HepG2 (cell line): Measurements from ENCODE around the gene HELZ2. TPM values are rescaled to one million over a fixed set of nuclear protein-coding genes. Genes with fewer than 3 reads are reported as not detected.
A peak's percentile ranks its signal among the peaks of the same experiment; 100 is the strongest.

ENCODE experiments used
- ATAC-seq: fragments of 200-7000 bp; cut with Tn5 transposase; 3 replicates; pipeline ENCODE4 v1.9.1; 2020; ENCODE audit warnings: mild to moderate bottlenecking, moderate library complexity
- BruUV-seq: library from RNA; stranded (reverse); fragments of 400-500 nt; replicated peaks from 2 replicates; lab custom pipeline; 2021; lab: Mats Ljungman, UMichigan
- CTCF ChIA-PET: fragments of 300-600 bp; formaldehyde crosslinking; extraction: SDS; loops from one replicate; lab custom pipeline; 2021; ENCODE audit warnings: low total read pairs, inconsistent platforms, low intra/inter-chr PET ratio; lab: Yijun Ruan, JAX
- POLR2A ChIA-PET: fragments of 350-600 bp; sonication (Branson Sonifier 250); formaldehyde crosslinking; loops from one replicate; lab custom pipeline; 2020; ENCODE audit warnings: antibody characterized with exemption, inconsistent platforms; lab: Yijun Ruan, JAX
- DNase-seq: peaks from one replicate; pipeline ENCODE4 v3.0.0-alpha.2; 2015; ENCODE audit warnings: low spot score
- FAIRE-seq: peaks from 3 replicates; lab custom pipeline; 2011; peaks lifted over from hg19 to GRCh38; lab: Jason Lieb, UNC
- H2AFZ ChIP-seq: one replicate; pipeline ENCODE4 v1.6.1; 2011; ENCODE audit warnings: low read length, inconsistent platforms
- H3K27ac ChIP-seq: fragments of 300-600 bp; 3 replicates; pipeline ENCODE4 v1.8.0; 2011; ENCODE audit warnings: mixed run types, mild to moderate bottlenecking, mixed read lengths, low read length, inconsistent platforms; ENCODE audit not compliant: insufficient read depth; ENCODE audit errors: extremely low read length
- H3K27me3 ChIP-seq, 2 experiments: fragments of 200-600 bp in 1 of 2; 2 replicates in 1 of 2; 3 replicates in 1 of 2; pipeline versions ENCODE4 v1.6.0 to v1.8.0; 2011; ENCODE audit warnings: low read length in 2 of 2, mild to moderate bottlenecking in 2 of 2, moderate library complexity in 2 of 2, inconsistent platforms in 1 of 2; ENCODE audit not compliant: insufficient read depth in 2 of 2, control insufficient read depth in 1 of 2
- H3K36me3 ChIP-seq, 2 experiments: fragments of 200-600 bp in 1 of 2; replicated peaks in 1 of 2; 2 replicates in 1 of 2; 3 replicates in 1 of 2; pipeline versions ENCODE4 v1.5.1 to v1.8.0; 2011; ENCODE audit warnings: low read length in 2 of 2, inconsistent platforms in 1 of 2; ENCODE audit not compliant: insufficient read depth in 2 of 2, control insufficient read depth in 1 of 2
- H3K4me1 ChIP-seq: 2 replicates; pipeline ENCODE4 v1.5.1; 2012; ENCODE audit warnings: low read length, inconsistent platforms; ENCODE audit not compliant: insufficient read depth
- H3K4me2 ChIP-seq: 2 replicates; pipeline ENCODE4 v1.6.0; 2011; ENCODE audit warnings: low read depth, low read length, inconsistent platforms
- H3K4me3 ChIP-seq, 3 experiments: fragments of 200-600 bp in 1 of 3; sonication (generic), shearing (Covaris generic) in 1 of 3; replicated peaks in 1 of 3; 2 replicates each; pipeline ENCODE4 v1.5.1; 2011 to 2016; ENCODE audit warnings: low read length in 3 of 3, inconsistent platforms in 2 of 3, low read depth in 2 of 3, mild to moderate bottlenecking in 2 of 3, control low read depth in 1 of 3, mixed read lengths in 1 of 3; ENCODE audit not compliant: insufficient read depth in 1 of 3
- H3K79me2 ChIP-seq: one replicate; pipeline ENCODE4 v1.6.1; 2011; ENCODE audit warnings: low read length, inconsistent platforms; ENCODE audit not compliant: insufficient read depth
- H3K9ac ChIP-seq: 2 replicates; pipeline ENCODE4 v1.6.0; 2011; ENCODE audit warnings: mild to moderate bottlenecking, low read depth, low read length, inconsistent platforms; ENCODE audit not compliant: insufficient read depth
- H3K9me3 ChIP-seq: 2 replicates; pipeline ENCODE4 v1.5.1; 2012; ENCODE audit warnings: mild to moderate bottlenecking, low read length
- H4K20me1 ChIP-seq: 2 replicates; pipeline ENCODE4 v1.6.0; 2011; ENCODE audit warnings: inconsistent platforms, mild to moderate bottlenecking, low read length, moderate library complexity; ENCODE audit not compliant: insufficient read depth
- ATF3 ChIP-seq: sonication (generic); formaldehyde crosslinking; IDR thresholded peaks from 2 replicates; pipeline ENCODE4 v1.4.0; 2020; ENCODE audit warnings: missing genetic modification reagents
- DNMT1 ChIP-seq: sonication (generic); formaldehyde crosslinking; IDR thresholded peaks from 2 replicates; pipeline ENCODE4 v1.5.1; 2020; ENCODE audit warnings: mild to moderate bottlenecking, missing genetic modification reagents
- HNRNPL ChIP-seq: fragments of 200-400 bp; formaldehyde crosslinking; IDR thresholded peaks from 2 replicates; pipeline ENCODE4 v1.6.1; 2017; ENCODE audit warnings: mild to moderate bottlenecking, low read depth, low read length
- HOXA7 ChIP-seq: sonication (generic); formaldehyde crosslinking; IDR thresholded peaks from 2 replicates; pipeline ENCODE4 v1.8.1; 2022; ENCODE audit warnings: mild to moderate bottlenecking, missing genetic modification reagents, moderate library complexity
- KLF16 ChIP-seq, 2 experiments: sonication (generic) in 1 of 2; formaldehyde crosslinking in 1 of 2; IDR thresholded peaks; 2 replicates each; pipeline versions ENCODE4 v1.6.1 to v1.8.0; 2016 to 2023; ENCODE audit warnings: missing genetic modification reagents in 2 of 2, missing compliant biosample characterization in 1 of 2
- SALL2 ChIP-seq: sonication (generic); formaldehyde crosslinking; IDR thresholded peaks from 2 replicates; pipeline ENCODE4 v1.8.1; 2023; ENCODE audit warnings: mild to moderate bottlenecking, missing genetic modification reagents, inconsistent platforms
- SMAD3 ChIP-seq: sonication (generic); formaldehyde crosslinking; IDR thresholded peaks from 2 replicates; pipeline ENCODE4 v1.4.0; 2020; ENCODE audit warnings: missing genetic modification reagents
- ZBTB42 ChIP-seq: sonication (generic); formaldehyde crosslinking; IDR thresholded peaks from 2 replicates; pipeline ENCODE4 v1.5.0; 2020; ENCODE audit warnings: mild to moderate bottlenecking, missing genetic modification reagents
- ZBTB7A ChIP-seq: sonication (generic); formaldehyde crosslinking; IDR thresholded peaks from 2 replicates; pipeline ENCODE4 v1.8.0; 2022; ENCODE audit warnings: mild to moderate bottlenecking, missing genetic modification reagents
- ZNF598 ChIP-seq: sonication (generic); formaldehyde crosslinking; IDR thresholded peaks from 2 replicates; pipeline ENCODE4 v1.5.1; 2020; ENCODE audit warnings: mild to moderate bottlenecking, missing genetic modification reagents, borderline replicate concordance
- ZNF652 ChIP-seq: IDR thresholded peaks from 2 replicates; pipeline ENCODE4 v1.6.1; 2016; ENCODE audit warnings: low read depth, borderline replicate concordance
- WGBS: methylation state at CpG from one replicate; pipeline ENCODE4 v1.1.6; 2017; ENCODE audit warnings: low lambda C conversion rate; 5-methylcytosine and 5-hydroxymethylcytosine counted together
- in situ Hi-C: cut with HindIII; loops from 2 replicates; pipeline ENCODE4 v1.10.0; 2017; ENCODE audit warnings: low pct_unique_long_range_greater_than_20kb; ENCODE audit not compliant: extremely low pct_ligation_motif_present
- intact Hi-C: fragments of 100-400 bp; cut with micrococcal nuclease; formaldehyde crosslinking; loops from one replicate; pipeline ENCODE4 v1.10.0; 2022; ENCODE audit not compliant: unreplicated experiment
- polyA plus RNA-seq, 8 experiments: library from polyadenylated mRNA; depleted of rRNA in 3 of 8; stranded (reverse) in 7 of 8; unstranded in 1 of 8; fragments of >200 nt; fragmentation: Illumina TruSeq in 4 of 8; extraction: Trizol in 4 of 8; gene quantifications; 2 replicates each; pipeline versions ENCODE4 v1.2.1 to v1.2.3, GENCODE V29; 2011 to 2016; ENCODE audit warnings: low read depth in 4 of 8, missing spikeins in 1 of 8, mixed read lengths in 1 of 8; ENCODE audit not compliant: insufficient read depth in 1 of 8
- total RNA-seq, 5 experiments: library from RNA; depleted of rRNA; stranded (reverse); fragments of >200 nt; fragmentation: Illumina TruSeq; extraction: Trizol; gene quantifications; 2 replicates each; pipeline ENCODE4 v1.2.3, GENCODE V29; 2016; ENCODE audit warnings: low read depth in 1 of 5

Gene HELZ2
- total and polyA plus RNA-seq, 2 of the 13 experiments (the other 11 are each of a cell fraction or from before 2014, with no cell fraction given) = 9.6 to 10.1 TPM

- Histone ChIP-seq H3K79me2 (no peaks in the 10 kb centered on the region), H3K4me1 (peaks cover 11% of the 10 kb centered on the region; the same call in 1 of the 2 replicates), H4K20me1 (no peaks in the 10 kb centered on the region), H3K4me3 (no peak overlapping the region), H3K4me2 (no peak overlapping the region), H3K36me3 (peaks cover 17 to 20% of the 10 kb centered on the region in 2 experiments; a peak in 4 of 5 replicates), H3K9me3 (no peaks in the 10 kb centered on the region), H3K27me3 (no peaks in the 10 kb centered on the region), H3K9ac (no peak overlapping the region), H3K27ac (no peak overlapping the region), H2AFZ (no peak overlapping the region)
- FAIRE-seq (no peak), DNase-seq (no peak), ATAC-seq (no peak)
- no peak for TF ChIP-seq SALL2
- TF ChIP-seq HNRNPL = no peak
- no peak for TF ChIP-seq ZBTB7A (CRISPR knock-in tag)
- TF ChIP-seq HOXA7 = no peak
- no peak for TF ChIP-seq ZNF652 (CRISPR knock-in tag)
- no peak for TF ChIP-seq KLF16 (CRISPR knock-in tag; IDR thresholded peaks at IDR 0.05)
- no peak for TF ChIP-seq ZNF598 (CRISPR knock-in tag)
- TF ChIP-seq ATF3 = no peak
- intact Hi-C loops = no loop called here
- POLR2A ChIA-PET = no interaction called here
- in situ Hi-C loops = no loop called here
- 91% methylated on average over 13 of the region's 13 CpGs for whole genome bisulfite sequencing
- no TSS peak for BruUV-seq
- CTCF ChIA-PET = no interaction called here
Observed at GRCh38 chr20:63592661-63593060, 18.6 kb upstream of the HELZ2 start.

- DNase-seq (no peak), FAIRE-seq (no peak), ATAC-seq (no peak)
- no peaks in the 10 kb centered on the region for H3K9me3 ChIP-seq
- TF ChIP-seq ZBTB42 (no peak), SMAD3 (CRISPR knock-in tag) (no peak), DNMT1 (CRISPR knock-in tag) (0 out of 2 replicates have a peak, but pooled peaks have one; percentile 8)
- H3K79me2 ChIP-seq = no peaks in the 10 kb centered on the region
- H3K27ac ChIP-seq = no peak overlapping the region
- in situ Hi-C loops (no loop called here), intact Hi-C loops (no loop called here)
- H2AFZ ChIP-seq = no peak overlapping the region
- peaks cover 12% of the 10 kb centered on the region; the same call in 1 of the 2 replicates for H3K4me1 ChIP-seq
- no peak overlapping the region for H3K9ac ChIP-seq
- no peak overlapping the region for H3K4me3 ChIP-seq
- ChIA-PET CTCF (no interaction called here), POLR2A (no interaction called here)
- H3K36me3 ChIP-seq = peaks cover 15 to 20% of the 10 kb centered on the region in 2 experiments; a peak in 4 of 5 replicates
- no peak overlapping the region for H3K4me2 ChIP-seq
- WGBS = 96% methylated on average over 28 of the region's 28 CpGs
- BruUV-seq = no TSS peak
- no peaks in the 10 kb centered on the region for H3K27me3 ChIP-seq
- H4K20me1 ChIP-seq = no peaks in the 10 kb centered on the region
Observed at GRCh38 chr20:63591786-63592355, 17.8 kb upstream of the HELZ2 start.
